ENCODE results near the gene GTF2F2. TPM values are rescaled to one million over a fixed set of nuclear protein-coding genes. Genes with fewer than 3 reads are reported as not detected.

GTF2F2 gene
- total and polyA plus RNA-seq, 2 experiments from 2014 or later, result 42.1 to 75.6 TPM

- TF ChIP-seq ZNF462 (CRISPR knock-in tag; IDR thresholded peaks at IDR 0.05), result no peak
These were observed 137.5 kb downstream of the GTF2F2 start (continued) for GRCh38 chr13:45257638-45258333.

GRCh38 chr13:45258334-45258675 lies 138.0 kb downstream of the GTF2F2 start:
- H3K36me3 Mint-ChIP-seq (ENCODE audit: low read depth), result peaks cover 6% of the 10 kb centered on the region; the same call in 2 of the 3 replicates
- no peak overlapping the region for H2AFZ ChIP-seq
- no peaks in the 10 kb centered on the region for H3K27me3 ChIP-seq (ENCODE audit: insufficient read depth)
- H3K9me3 Mint-ChIP-seq, result no peaks in the 10 kb centered on the region
- peaks cover 12% of the 10 kb centered on the region for H3K4me1 Mint-ChIP-seq
- H3K79me2 ChIP-seq (replicated peaks; ENCODE audit: insufficient read depth), result no peaks in the 10 kb centered on the region
- no peaks in the 10 kb centered on the region for H3K27me3 Mint-ChIP-seq (ENCODE audit: insufficient read depth, low read depth, poor library complexity)
- no peaks in the 10 kb centered on the region for H3F3A ChIP-seq (replicated peaks; ENCODE audit: low read depth)
- ATAC-seq (no peak), DNase-seq (ENCODE audit: low spot score) (no peak)
- H3K9me2 ChIP-seq (ENCODE audit: insufficient read depth), result no peaks in the 10 kb centered on the region
- no peaks in the 10 kb centered on the region for H3K4me1 ChIP-seq (ENCODE audit: insufficient read depth)
- no peaks in the 10 kb centered on the region for H3K36me3 ChIP-seq (ENCODE audit: insufficient read depth)
- no peak overlapping the region for H3K4me3 Mint-ChIP-seq
- H4K20me1 ChIP-seq (replicated peaks; ENCODE audit: insufficient read depth), result no peaks in the 10 kb centered on the region
- no peak overlapping the region; the same call in 1 of the 2 replicates for H3K27ac ChIP-seq (ENCODE audit: low read depth)
- H3K4me2 ChIP-seq, result no peak overlapping the region
- no peak overlapping the region for H3K4me3 ChIP-seq
- no peak overlapping the region for H3K27ac Mint-ChIP-seq
- TF ChIP-seq ZNF462 (CRISPR knock-in tag; IDR thresholded peaks at IDR 0.05) (no peak), EZH2phosphoT487 (IDR thresholded peaks at IDR 0.05; ENCODE audit: unreplicated experiment) (no peak), ETS1 (IDR thresholded peaks at IDR 0.05) (no peak), CTCF (conservative IDR thresholded peaks at IDR 0.05; ENCODE audit: low read depth in 2 of 2) (no peak), ZNF114 (CRISPR knock-in tag; IDR thresholded peaks at IDR 0.05) (no peak)

Measured in GM23338 (cell line).